Panc1 (cell line): ENCODE data around the gene DCAF11. TPM values are rescaled to one million over a fixed set of nuclear protein-coding genes. Genes with fewer than 3 reads are reported as not detected.

ENCODE experiments used
- ATAC-seq: fragments of 200-7000 bp; cut with Tn5 transposase; 2 replicates; pipeline ENCODE4 v1.9.1; 2020; ENCODE audit warnings: mild to moderate bottlenecking, moderate library complexity
- BruUV-seq: library from RNA; stranded (reverse); fragments of 400-500 nt; replicated peaks from 2 replicates; lab custom pipeline; 2021; lab: Mats Ljungman, UMichigan
- CTCF ChIA-PET: fragments of 300-600 bp; sonication (Branson Sonifier 250); formaldehyde crosslinking; loops from one replicate; lab custom pipeline; 2022; ENCODE audit warnings: antibody characterized with exemption; lab: Charles Lee
- POLR2A ChIA-PET: fragments of 300-600 bp; sonication (Branson Sonifier 250); formaldehyde crosslinking; loops from one replicate; lab custom pipeline; 2022; ENCODE audit warnings: antibody characterized with exemption; lab: Charles Lee
- DNase-seq: peaks from one replicate; pipeline ENCODE4 v3.0.0-alpha.2; 2010; ENCODE audit warnings: low read depth, low spot score
- H3K27ac ChIP-seq: 2 replicates; pipeline ENCODE4 v1.5.1; 2011; ENCODE audit warnings: mild to moderate bottlenecking, low read length, inconsistent platforms
- H3K27me3 ChIP-seq: fragments of 200-500 bp; sonication (Bioruptor generic); 2 replicates; pipeline ENCODE4 v1.6.0; 2014; ENCODE audit warnings: low read length, inconsistent platforms; ENCODE audit not compliant: control insufficient read depth, insufficient read depth
- H3K36me3 ChIP-seq: fragments of 200-500 bp; sonication (Bioruptor generic); 2 replicates; pipeline ENCODE4 v1.5.1; 2014; ENCODE audit warnings: inconsistent platforms, mild to moderate bottlenecking, low read length, moderate library complexity; ENCODE audit not compliant: control insufficient read depth, insufficient read depth
- H3K4me1 ChIP-seq: 2 replicates; pipeline ENCODE4 v1.5.1; 2011; ENCODE audit warnings: inconsistent platforms, mild to moderate bottlenecking, low read length, moderate library complexity; ENCODE audit not compliant: control insufficient read depth, insufficient read depth
- H3K4me3 ChIP-seq, 2 experiments: 2 replicates each; pipeline ENCODE4 v1.5.1; 2011 to 2012; ENCODE audit warnings: low read depth in 2 of 2, low read length in 2 of 2, mild to moderate bottlenecking in 2 of 2, inconsistent platforms in 1 of 2, moderate library complexity in 1 of 2
- H3K9me3 ChIP-seq: fragments of 200-500 bp; sonication (Bioruptor generic); 2 replicates; pipeline ENCODE4 v1.5.1; 2014; ENCODE audit warnings: low read depth, mild to moderate bottlenecking, inconsistent platforms, low read length, moderate library complexity; ENCODE audit not compliant: control insufficient read depth, insufficient read depth
- CTCF ChIP-seq: fragments of 450-650 bp; IDR thresholded peaks from 2 replicates; pipeline ENCODE4 v1.5.1; 2017; ENCODE audit warnings: mild to moderate bottlenecking
- POLR2AphosphoS5 ChIP-seq: IDR thresholded peaks from 2 replicates; pipeline ENCODE4 v1.6.1; 2012; ENCODE audit warnings: mild to moderate bottlenecking, low read depth, low read length, moderate library complexity
- REST ChIP-seq, 2 experiments: IDR thresholded peaks; 2 replicates each; pipeline ENCODE4 v1.6.1; 2011 to 2012; ENCODE audit warnings: low read depth in 2 of 2, control low read depth in 1 of 2, low read length in 1 of 2, mild to moderate bottlenecking in 1 of 2, moderate library complexity in 1 of 2; ENCODE audit not compliant: insufficient read depth in 1 of 2
- SIN3A ChIP-seq: IDR thresholded peaks from 2 replicates; pipeline ENCODE4 v1.6.1; 2012; ENCODE audit warnings: low read depth, mild to moderate bottlenecking, low read length, moderate library complexity, borderline replicate concordance; ENCODE audit not compliant: insufficient read depth
- TCF7L2 ChIP-seq: IDR thresholded peaks from 2 replicates; pipeline ENCODE4 v1.6.1; 2011; ENCODE audit warnings: mild to moderate bottlenecking, low read depth, low read length, inconsistent platforms
- in situ Hi-C: cut with HindIII; loops from 2 replicates; pipeline ENCODE4 v1.10.0; 2016; ENCODE audit warnings: low sequenced_read_pairs, low pct_unique_long_range_greater_than_20kb
- intact Hi-C: fragments of 100-400 bp; cut with micrococcal nuclease; formaldehyde crosslinking; loops from one replicate; pipeline ENCODE4 v1.10.0; 2022; ENCODE audit not compliant: unreplicated experiment
- total RNA-seq: library from RNA; stranded (reverse); gene quantifications from one replicate; pipeline ENCODE4 v1.2.1, GENCODE V29; 2021; ENCODE audit not compliant: unreplicated experiment

Gene DCAF11
- total RNA-seq, 1 experiment from 2014 or later, result 37.4 TPM

GRCh38 chr14:24150061-24150460 is 35.5 kb downstream of the DCAF11 start:
- H3K4me3 ChIP-seq, result no peak overlapping the region
- CTCF ChIA-PET, result interaction anchor here (0.9 kb wide), 1 partner anchor 59 kb away, joined by 3 read pairs; no protein-coding TSS in a partner anchor
- no peak for ATAC-seq
- peaks cover 6% of the 10 kb centered on the region; the same call in 1 of the 2 replicates for H3K4me1 ChIP-seq
- TF ChIP-seq POLR2AphosphoS5, result no peak
- no peaks in the 10 kb centered on the region for H3K9me3 ChIP-seq
- intact Hi-C loops (no loop called here), in situ Hi-C loops (no loop called here)
- peaks cover 6% of the 10 kb centered on the region for H3K36me3 ChIP-seq
- BruUV-seq, result no TSS peak
- H3K27me3 ChIP-seq, result no peaks in the 10 kb centered on the region
- H3K27ac ChIP-seq, result no peak overlapping the region
- DNase-seq, result no peak
- POLR2A ChIA-PET, result no interaction called here

- ATAC-seq (no peak), DNase-seq (no peak)
- peaks cover 6% of the 10 kb centered on the region for H3K36me3 ChIP-seq
- no peak overlapping the region for H3K4me3 ChIP-seq
- H3K27ac ChIP-seq, result no peak overlapping the region
- H3K9me3 ChIP-seq, result no peaks in the 10 kb centered on the region
- ChIA-PET POLR2A (interaction anchor here (0.6 kb wide), 1 partner anchor 40 kb away, joined by 9 read pairs; no protein-coding TSS in a partner anchor), CTCF (interaction anchor here (0.7 to 0.9 kb wide), 2 partner anchors 41 to 60 kb away, joined by 3 to 15 read pairs; no protein-coding TSS in a partner anchor)
- H3K27me3 ChIP-seq, result no peaks in the 10 kb centered on the region
- in situ Hi-C loops, result no loop called here
- BruUV-seq, result no TSS peak
- intact Hi-C loops, result no loop called here
- TF ChIP-seq CTCF (no peak), POLR2AphosphoS5 (no peak), SIN3A (no peak), TCF7L2 (no peak), REST (IDR thresholded peaks at IDR 0.05; ENCODE audit: insufficient read depth in 1 of 2, low read depth in 2 of 2, low read length in 1 of 2) (no peak)
- peaks cover 3% of the 10 kb centered on the region; the same call in 1 of the 2 replicates for H3K4me1 ChIP-seq
Observed at GRCh38 chr14:24150567-24150966, 36.0 kb downstream of the DCAF11 start.

GRCh38 chr14:24150993-24151392 is 36.4 kb downstream of the DCAF11 start:
- in situ Hi-C loops, result no loop called here
- no peak for TF ChIP-seq TCF7L2
- TF ChIP-seq SIN3A, result no peak
- TF ChIP-seq REST (IDR thresholded peaks at IDR 0.05; ENCODE audit: insufficient read depth in 1 of 2, low read depth in 2 of 2, low read length in 1 of 2), result no peak
- TF ChIP-seq CTCF, result no peak

More at GRCh38 chr14:24150993-24151392, 36.4 kb downstream of the DCAF11 start:
- BruUV-seq, result no TSS peak
- Histone ChIP-seq H3K36me3 (peaks cover 6% of the 10 kb centered on the region), H3K4me1 (no peaks in the 10 kb centered on the region), H3K27ac (no peak overlapping the region), H3K27me3 (no peaks in the 10 kb centered on the region), H3K4me3 (no peak overlapping the region), H3K9me3 (no peaks in the 10 kb centered on the region)
- no peak for DNase-seq
- ChIA-PET POLR2A (interaction anchor here (0.5 to 0.6 kb wide), 3 partner anchors 15 to 41 kb away, joined by 3 to 9 read pairs (median 3); partner anchors contain the start of gene PSME1), CTCF (interaction anchor here (0.6 to 0.7 kb wide), 2 partner anchors 41 to 95 kb away, joined by 4 to 15 read pairs; no protein-coding TSS in a partner anchor)
- intact Hi-C loops, result no loop called here
- ATAC-seq, result no peak
